A549 (cell line): ENCODE data around the gene RANBP9.

Source experiments
- BHLHE40 ChIP-seq: IDR thresholded peaks from 2 replicates; pipeline ENCODE4 v1.6.1; 2012; ENCODE audit warnings: low read depth, low read length, inconsistent platforms
- CTCF ChIP-seq: fragments of >200 bp; sonication (Bioruptor Twin); formaldehyde crosslinking; IDR thresholded peaks from 3 replicates; pipeline ENCODE4 v1.5.1; 2016
- EHMT2 ChIP-seq: fragments of 200-600 bp; sonication (generic); IDR thresholded peaks from 2 replicates; pipeline ENCODE4 v1.6.1; 2016; ENCODE audit warnings: antibody characterized with exemption, low read depth, mild to moderate bottlenecking, moderate library complexity
- EP300 ChIP-seq, 2 experiments: fragments of >200 bp; sonication (Bioruptor Twin); formaldehyde crosslinking; IDR thresholded peaks; 2 replicates in 1 of 2; 3 replicates in 1 of 2; pipeline ENCODE4 v1.6.1; 2016 to 2017
- FOSB ChIP-seq: fragments of 250-450 bp; sonication (Bioruptor Pico); IDR thresholded peaks from 2 replicates; pipeline ENCODE4 v1.5.0; 2020; ENCODE audit warnings: mild to moderate bottlenecking, moderate library complexity
- KDM5A ChIP-seq: fragments of 200-600 bp; sonication (generic); IDR thresholded peaks from 2 replicates; pipeline ENCODE4 v1.6.1; 2016; ENCODE audit warnings: antibody characterized with exemption, mild to moderate bottlenecking
- MAFK ChIP-seq: fragments of 450-650 bp; IDR thresholded peaks from 2 replicates; pipeline ENCODE4 v1.6.1; 2014; ENCODE audit not compliant: partially characterized antibody
- POLR2A ChIP-seq: IDR thresholded peaks from 2 replicates; pipeline ENCODE4 v1.6.1; 2012; ENCODE audit warnings: mild to moderate bottlenecking, low read length

GRCh38 chr6:13703496-13703895 is 8.1 kb downstream of the RANBP9 start:
- TF ChIP-seq POLR2A, result no peak
- no peak for TF ChIP-seq BHLHE40
- no peak for TF ChIP-seq CTCF
- TF ChIP-seq KDM5A, result no peak
- TF ChIP-seq EP300 (IDR thresholded peaks at IDR 0.05), result no peak
- no peak for TF ChIP-seq MAFK
- no peak for TF ChIP-seq FOSB (CRISPR knock-in tag)
- no peak for TF ChIP-seq EHMT2
